ENCODE measurements around the gene B4GALNT2.

GRCh38 chr17:49223517-49224197 lies 91.1 kb downstream of the B4GALNT2 start:
- TF ChIP-seq NFIC (IDR thresholded peaks at IDR 0.05) (no peak), TEAD4 (IDR thresholded peaks at IDR 0.05) (no peak)

Data from Ishikawa (cell line).